Neural progenitor cell (in vitro differentiated cells): ENCODE measurements around the gene TRIM58.

Source experiments
- EZH2 ChIP-seq: fragments of 200-600 bp; sonication (generic); IDR thresholded peaks from 2 replicates; pipeline ENCODE4 v1.6.1; 2017; ENCODE audit warnings: antibody characterized with exemption, mild to moderate bottlenecking, moderate library complexity
- TF ChIP-seq, protein P1 (sequence below): fragments of 200-600 bp; sonication (generic); IDR thresholded peaks from 2 replicates; pipeline ENCODE4 v1.5.1; 2017; ENCODE audit warnings: antibody characterized with exemption, mild to moderate bottlenecking

DNA sequence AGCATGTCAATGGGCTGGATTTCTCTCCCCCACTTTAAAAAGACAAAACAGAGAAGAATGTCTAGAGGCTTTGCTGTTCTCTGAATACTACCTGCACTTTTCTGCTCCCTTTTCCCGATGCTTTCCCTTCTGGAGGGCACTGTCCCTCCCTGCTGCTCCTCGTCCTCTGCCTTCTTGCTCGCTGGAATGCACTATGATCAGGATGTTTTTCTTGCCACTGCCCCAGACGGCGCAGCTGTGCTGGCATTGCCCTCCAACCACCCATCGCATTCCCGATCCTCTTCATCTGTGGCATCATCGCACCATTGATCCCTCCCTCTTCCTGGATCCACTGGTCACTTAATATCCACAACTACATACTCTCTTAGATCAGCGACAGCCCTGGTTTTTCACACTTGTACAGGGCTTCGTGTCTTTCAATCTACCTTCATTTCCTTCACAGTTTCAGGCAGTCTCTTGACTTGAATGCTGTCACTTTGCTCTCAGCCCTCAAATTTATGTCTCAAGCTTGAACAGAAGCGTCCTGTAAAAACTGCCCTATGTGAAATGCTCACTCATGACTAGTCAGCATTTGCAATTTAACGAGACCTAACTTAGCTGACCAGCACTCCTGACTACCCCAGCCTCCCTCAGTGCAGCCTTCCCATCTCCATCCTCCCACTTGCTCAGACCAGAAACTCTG is 11.8 kb upstream of the TRIM58 start:
- TF ChIP-seq, protein P1, sequence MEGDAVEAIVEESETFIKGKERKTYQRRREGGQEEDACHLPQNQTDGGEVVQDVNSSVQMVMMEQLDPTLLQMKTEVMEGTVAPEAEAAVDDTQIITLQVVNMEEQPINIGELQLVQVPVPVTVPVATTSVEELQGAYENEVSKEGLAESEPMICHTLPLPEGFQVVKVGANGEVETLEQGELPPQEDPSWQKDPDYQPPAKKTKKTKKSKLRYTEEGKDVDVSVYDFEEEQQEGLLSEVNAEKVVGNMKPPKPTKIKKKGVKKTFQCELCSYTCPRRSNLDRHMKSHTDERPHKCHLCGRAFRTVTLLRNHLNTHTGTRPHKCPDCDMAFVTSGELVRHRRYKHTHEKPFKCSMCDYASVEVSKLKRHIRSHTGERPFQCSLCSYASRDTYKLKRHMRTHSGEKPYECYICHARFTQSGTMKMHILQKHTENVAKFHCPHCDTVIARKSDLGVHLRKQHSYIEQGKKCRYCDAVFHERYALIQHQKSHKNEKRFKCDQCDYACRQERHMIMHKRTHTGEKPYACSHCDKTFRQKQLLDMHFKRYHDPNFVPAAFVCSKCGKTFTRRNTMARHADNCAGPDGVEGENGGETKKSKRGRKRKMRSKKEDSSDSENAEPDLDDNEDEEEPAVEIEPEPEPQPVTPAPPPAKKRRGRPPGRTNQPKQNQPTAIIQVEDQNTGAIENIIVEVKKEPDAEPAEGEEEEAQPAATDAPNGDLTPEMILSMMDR, result no peak
- TF ChIP-seq EZH2, result no peak
